CD14-positive monocyte (primary cell): ENCODE measurements around the gene SPATS2L. TPM values are rescaled to one million over a fixed set of nuclear protein-coding genes. Genes with fewer than 3 reads are reported as not detected.

Experiments used
- DNase-seq, 3 donors: peaks; one replicate each; pipeline ENCODE4 v3.0.0-alpha.2; 2011 to 2022
- H2AFZ ChIP-seq: 2 replicates; pipeline ENCODE4 v1.6.0; 2012; ENCODE audit warnings: mild to moderate bottlenecking, low read depth, low read length, inconsistent platforms; ENCODE audit not compliant: insufficient read depth, poor library complexity, severe bottlenecking
- H3K27ac ChIP-seq, 2 donors: 1 replicate in 1 of 2; 2 replicates in 1 of 2; pipeline ENCODE4 v1.5.1; 2012 to 2013; ENCODE audit warnings: low read length in 2 of 2, control low read depth in 1 of 2, inconsistent platforms in 1 of 2, low read depth in 1 of 2, mild to moderate bottlenecking in 1 of 2
- H3K27me3 ChIP-seq, 2 donors: one replicate each; pipeline versions ENCODE4 v1.6.0 to v1.6.1; 2011 to 2013; ENCODE audit warnings: low read length in 2 of 2; ENCODE audit not compliant: control insufficient read depth in 2 of 2, insufficient read depth in 2 of 2
- H3K36me3 ChIP-seq, 2 donors: replicated peaks in 1 of 2; 1 replicate in 1 of 2; 2 replicates in 1 of 2; pipeline versions ENCODE4 v1.5.1 to v1.6.1; 2012 to 2013; ENCODE audit warnings: low read length in 2 of 2, control low read depth in 1 of 2, inconsistent platforms in 1 of 2, mild to moderate bottlenecking in 1 of 2; ENCODE audit not compliant: insufficient read depth in 2 of 2, control insufficient read depth in 1 of 2
- H3K4me1 ChIP-seq, 2 donors: 1 replicate in 1 of 2; 2 replicates in 1 of 2; pipeline versions ENCODE4 v1.5.1 to v1.6.1; 2012 to 2013; ENCODE audit warnings: low read length in 2 of 2, control low read depth in 1 of 2, inconsistent platforms in 1 of 2, mild to moderate bottlenecking in 1 of 2, moderate library complexity in 1 of 2; ENCODE audit not compliant: insufficient read depth in 2 of 2, control insufficient read depth in 1 of 2
- H3K4me2 ChIP-seq: replicated peaks from 2 replicates; pipeline ENCODE3; 2012; ENCODE audit warnings: low read length, moderate library complexity, mild to moderate bottlenecking; ENCODE audit not compliant: poor library complexity, severe bottlenecking; ENCODE audit errors: extremely low read depth
- H3K4me3 ChIP-seq, 3 experiments: fragments of 200-600 bp in 1 of 3; sonication (generic) in 1 of 3; replicated peaks in 1 of 3; 1 replicate in 2 of 3; 2 replicates in 1 of 3; pipeline ENCODE4 v1.5.1; 2011 to 2013; ENCODE audit warnings: low read length in 3 of 3, mild to moderate bottlenecking in 3 of 3, control low read depth in 2 of 3, low read depth in 2 of 3, inconsistent platforms in 1 of 3, moderate library complexity in 1 of 3
- H3K79me2 ChIP-seq: 2 replicates; pipeline ENCODE4 v1.6.0; 2012; ENCODE audit warnings: mild to moderate bottlenecking, control low read depth, inconsistent platforms, low read length, moderate library complexity; ENCODE audit not compliant: insufficient read depth
- H3K9ac ChIP-seq: 2 replicates; pipeline ENCODE4 v1.6.0; 2017; ENCODE audit warnings: low read length, mild to moderate bottlenecking; ENCODE audit not compliant: insufficient read depth, poor library complexity, severe bottlenecking
- H3K9me3 ChIP-seq, 2 donors: replicated peaks in 1 of 2; 1 replicate in 1 of 2; 2 replicates in 1 of 2; pipeline versions ENCODE4 v1.5.1 to v1.6.1; 2012 to 2013; ENCODE audit warnings: low read length in 2 of 2, control low read depth in 1 of 2; ENCODE audit not compliant: control insufficient read depth in 1 of 2, insufficient read depth in 1 of 2
- H4K20me1 ChIP-seq: 2 replicates; pipeline ENCODE4 v1.6.0; 2012; ENCODE audit warnings: mild to moderate bottlenecking, low read length, control low read depth, moderate library complexity; ENCODE audit not compliant: insufficient read depth
- H3K27ac Mint-ChIP-seq, 7 donors: one replicate each; pipeline ENCODE4 v1.8.0; 2020; ENCODE audit warnings: mild to moderate bottlenecking in 7 of 7, mixed read lengths in 7 of 7, moderate library complexity in 6 of 7, inconsistent platforms in 2 of 7
- H3K27me3 Mint-ChIP-seq, 3 donors: one replicate each; pipeline ENCODE4 v1.8.0; 2021 to 2022; ENCODE audit warnings: low read depth in 3 of 3, mild to moderate bottlenecking in 3 of 3, mixed read lengths in 3 of 3, moderate library complexity in 3 of 3, inconsistent platforms in 1 of 3
- H3K36me3 Mint-ChIP-seq, 2 donors: one replicate each; pipeline ENCODE4 v1.8.0; 2020; ENCODE audit warnings: mixed read lengths in 2 of 2, inconsistent platforms in 1 of 2, mild to moderate bottlenecking in 1 of 2
- H3K4me1 Mint-ChIP-seq: one replicate; pipeline ENCODE4 v1.8.0; 2020; ENCODE audit warnings: mild to moderate bottlenecking, mixed read lengths
- H3K4me3 Mint-ChIP-seq, 2 donors: one replicate each; pipeline ENCODE4 v1.8.0; 2020; ENCODE audit warnings: mild to moderate bottlenecking in 2 of 2, mixed read lengths in 2 of 2, moderate library complexity in 1 of 2
- H3K9me3 Mint-ChIP-seq, 7 donors: one replicate each; pipeline ENCODE4 v1.8.0; 2020 to 2022; ENCODE audit warnings: mixed read lengths in 7 of 7, mild to moderate bottlenecking in 6 of 7, moderate library complexity in 6 of 7, inconsistent platforms in 2 of 7
- WGBS: methylation state at CpG from one replicate; pipeline ENCODE4 v1.1.5; 2013; ENCODE audit warnings: missing lambda C conversion rate; ENCODE audit not compliant: insufficient coverage; 5-methylcytosine and 5-hydroxymethylcytosine counted together
- intact Hi-C, 2 donors: fragments of 100-400 bp; cut with micrococcal nuclease; formaldehyde crosslinking; loops; one replicate each; pipeline versions ENCODE4 v1.15.0 to v1.15.1; 2023
- polyA plus RNA-seq, 3 donors: library from polyadenylated mRNA; depleted of rRNA in 1 of 3; unstranded in 2 of 3; stranded (reverse) in 1 of 3; fragments of 300-500 nt in 2 of 3; fragments of >200 nt in 1 of 3; fragmentation: Illumina TruSeq in 2 of 3; gene quantifications; 1 replicate in 2 of 3; 2 replicates in 1 of 3; pipeline ENCODE4 v1.2.3, GENCODE V29; 2012 to 2021
- TF ChIP-seq, protein P1 (sequence below): fragments of 200-600 bp; IDR thresholded peaks from one replicate; pipeline ENCODE4 v1.8.0; 2022; ENCODE audit warnings: antibody characterized with exemption, mild to moderate bottlenecking

Gene SPATS2L
- polyA plus RNA-seq, 3 donors: 2.7 to 5.2 (median 3.2) TPM

DNA sequence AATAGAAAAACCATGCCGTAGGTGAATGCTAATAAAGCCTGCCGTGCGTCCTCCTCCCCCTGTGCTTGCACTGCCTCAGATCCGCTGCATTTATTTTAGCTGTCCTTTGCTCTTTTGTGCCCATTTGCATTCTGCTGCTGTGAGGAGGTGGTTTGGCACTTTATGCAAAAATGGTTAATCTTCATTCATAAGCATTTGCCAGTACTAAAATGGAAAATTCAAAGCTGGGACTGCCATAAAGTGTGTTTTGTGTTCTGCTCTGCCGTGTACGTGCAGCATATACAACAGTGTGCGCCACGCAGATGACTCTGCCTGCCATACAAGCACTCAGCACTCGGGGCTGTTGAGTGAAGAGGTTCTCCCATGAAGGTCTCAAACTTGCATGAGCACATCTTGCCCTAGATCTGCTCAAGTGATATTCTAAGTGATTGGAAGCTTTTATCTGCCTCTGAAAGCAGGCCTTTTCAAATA lies 73.6 kb downstream of the SPATS2L start:
- intact Hi-C loops: no loop called here
- H3K4me3 ChIP-seq: no peak overlapping the region
- TF ChIP-seq, protein P1, sequence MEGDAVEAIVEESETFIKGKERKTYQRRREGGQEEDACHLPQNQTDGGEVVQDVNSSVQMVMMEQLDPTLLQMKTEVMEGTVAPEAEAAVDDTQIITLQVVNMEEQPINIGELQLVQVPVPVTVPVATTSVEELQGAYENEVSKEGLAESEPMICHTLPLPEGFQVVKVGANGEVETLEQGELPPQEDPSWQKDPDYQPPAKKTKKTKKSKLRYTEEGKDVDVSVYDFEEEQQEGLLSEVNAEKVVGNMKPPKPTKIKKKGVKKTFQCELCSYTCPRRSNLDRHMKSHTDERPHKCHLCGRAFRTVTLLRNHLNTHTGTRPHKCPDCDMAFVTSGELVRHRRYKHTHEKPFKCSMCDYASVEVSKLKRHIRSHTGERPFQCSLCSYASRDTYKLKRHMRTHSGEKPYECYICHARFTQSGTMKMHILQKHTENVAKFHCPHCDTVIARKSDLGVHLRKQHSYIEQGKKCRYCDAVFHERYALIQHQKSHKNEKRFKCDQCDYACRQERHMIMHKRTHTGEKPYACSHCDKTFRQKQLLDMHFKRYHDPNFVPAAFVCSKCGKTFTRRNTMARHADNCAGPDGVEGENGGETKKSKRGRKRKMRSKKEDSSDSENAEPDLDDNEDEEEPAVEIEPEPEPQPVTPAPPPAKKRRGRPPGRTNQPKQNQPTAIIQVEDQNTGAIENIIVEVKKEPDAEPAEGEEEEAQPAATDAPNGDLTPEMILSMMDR: no peak
- Mint-ChIP-seq H3K9me3 (peaks cover 0 to 2% (median 0%) of the 10 kb centered on the region in 7 donors), H3K27me3 (peaks cover 1 to 2% (median 1%) of the 10 kb centered on the region in 3 donors), H3K27ac (no peak overlapping the region), H3K4me1 (peaks cover 29% of the 10 kb centered on the region), H3K4me3 (no peak overlapping the region), H3K36me3 (no peaks in the 10 kb centered on the region)
- DNase-seq: no peak
- H3K79me2 ChIP-seq: no peaks in the 10 kb centered on the region
- WGBS: 100% methylated on average over 2 of the region's 9 CpGs
- no peak overlapping the region for H3K27ac ChIP-seq
- no peaks in the 10 kb centered on the region for H3K36me3 ChIP-seq
- no peaks in the 10 kb centered on the region for H3K9me3 ChIP-seq
- H3K4me1 ChIP-seq: peaks cover 11 to 27% of the 10 kb centered on the region in 2 donors
- H4K20me1 ChIP-seq: no peaks in the 10 kb centered on the region
- no peak overlapping the region for H2AFZ ChIP-seq
- no peak overlapping the region for H3K9ac ChIP-seq
- no peak overlapping the region for H3K4me2 ChIP-seq
- no peaks in the 10 kb centered on the region for H3K27me3 ChIP-seq

DNA sequence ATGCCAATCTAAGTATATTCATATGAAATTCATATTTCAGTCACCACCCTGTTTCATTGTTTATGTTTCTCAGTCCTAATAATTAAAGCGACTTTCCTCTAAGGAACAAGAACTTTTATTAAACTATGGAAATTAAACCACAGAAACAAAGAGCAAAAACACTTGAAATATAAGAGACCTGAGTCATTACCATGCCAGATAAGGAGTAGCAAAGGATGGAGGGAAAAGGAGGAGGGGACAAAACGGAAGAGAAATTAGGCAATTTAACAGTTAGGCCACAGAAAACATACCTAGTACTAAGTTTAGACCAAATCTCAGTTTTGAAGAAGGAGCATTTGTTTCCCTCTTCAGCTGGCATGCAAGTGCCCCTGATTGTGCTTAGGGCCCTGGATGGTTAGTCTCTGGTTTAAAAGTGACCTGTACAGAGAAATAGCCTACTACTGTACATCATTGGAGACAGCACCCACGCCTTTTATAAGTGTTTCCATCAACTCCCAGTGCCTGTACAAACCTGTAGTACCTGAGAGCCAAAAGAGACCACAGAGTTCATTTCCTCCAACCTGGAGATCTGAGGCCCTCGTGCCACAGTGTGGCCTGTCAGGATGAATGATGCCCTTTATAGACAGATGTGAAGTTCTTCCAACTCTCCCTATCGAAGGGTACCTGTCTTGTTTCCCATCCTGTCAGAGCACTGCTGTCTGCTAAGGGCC lies 74.5 kb downstream of the SPATS2L start:
- intact Hi-C loops: no loop called here
- peak overlapping the region in 3 of 7 donors; percentile 12 to 47 (median 28) for H3K27ac Mint-ChIP-seq
- no peaks in the 10 kb centered on the region for H3K36me3 Mint-ChIP-seq
- no peak for DNase-seq
- no peaks in the 10 kb centered on the region for H3K79me2 ChIP-seq
- no peak overlapping the region for H3K27ac ChIP-seq
- peak overlapping the region in 1 of 2 donors; percentile 17 for H3K4me3 Mint-ChIP-seq
- no peaks in the 10 kb centered on the region for H3K36me3 ChIP-seq
- WGBS: no CpG with 5 or more reads among the region's 5 CpGs
- peaks cover 11 to 27% of the 10 kb centered on the region in 2 donors for H3K4me1 ChIP-seq
- peak overlapping the region; percentile 36 for H2AFZ ChIP-seq
- peaks cover 29% of the 10 kb centered on the region for H3K4me1 Mint-ChIP-seq
- H3K4me2 ChIP-seq: no peak overlapping the region
- H3K9me3 ChIP-seq: no peaks in the 10 kb centered on the region
- H3K9me3 Mint-ChIP-seq: peaks cover 0 to 2% (median 0%) of the 10 kb centered on the region in 7 donors
- H3K9ac ChIP-seq: no peak overlapping the region
- H3K27me3 ChIP-seq: no peaks in the 10 kb centered on the region
- peaks cover 1 to 2% (median 1%) of the 10 kb centered on the region in 3 donors for H3K27me3 Mint-ChIP-seq
- H3K4me3 ChIP-seq: no peak overlapping the region
- TF ChIP-seq, protein P1: no peak
- no peaks in the 10 kb centered on the region for H4K20me1 ChIP-seq
